Mammary epithelial cell (primary cell): ENCODE measurements around the gene DSTYK.

ENCODE experiments used
- EZH2 ChIP-seq: IDR thresholded peaks from 2 replicates; pipeline ENCODE4 v1.6.1; 2012; ENCODE audit warnings: low read length, inconsistent platforms, borderline replicate concordance
- TF ChIP-seq, protein P1 (sequence below), 2 donors: IDR thresholded peaks in 1 of 2; conservative IDR thresholded peaks in 1 of 2; 2 replicates each; pipeline ENCODE4 v1.5.1; 2011 to 2012; ENCODE audit warnings: inconsistent platforms in 2 of 2, low read length in 2 of 2, mild to moderate bottlenecking in 2 of 2, control low read depth in 1 of 2, low read depth in 1 of 2; ENCODE audit not compliant: insufficient read depth in 1 of 2; ENCODE audit errors: extremely low read depth in 1 of 2

DNA sequence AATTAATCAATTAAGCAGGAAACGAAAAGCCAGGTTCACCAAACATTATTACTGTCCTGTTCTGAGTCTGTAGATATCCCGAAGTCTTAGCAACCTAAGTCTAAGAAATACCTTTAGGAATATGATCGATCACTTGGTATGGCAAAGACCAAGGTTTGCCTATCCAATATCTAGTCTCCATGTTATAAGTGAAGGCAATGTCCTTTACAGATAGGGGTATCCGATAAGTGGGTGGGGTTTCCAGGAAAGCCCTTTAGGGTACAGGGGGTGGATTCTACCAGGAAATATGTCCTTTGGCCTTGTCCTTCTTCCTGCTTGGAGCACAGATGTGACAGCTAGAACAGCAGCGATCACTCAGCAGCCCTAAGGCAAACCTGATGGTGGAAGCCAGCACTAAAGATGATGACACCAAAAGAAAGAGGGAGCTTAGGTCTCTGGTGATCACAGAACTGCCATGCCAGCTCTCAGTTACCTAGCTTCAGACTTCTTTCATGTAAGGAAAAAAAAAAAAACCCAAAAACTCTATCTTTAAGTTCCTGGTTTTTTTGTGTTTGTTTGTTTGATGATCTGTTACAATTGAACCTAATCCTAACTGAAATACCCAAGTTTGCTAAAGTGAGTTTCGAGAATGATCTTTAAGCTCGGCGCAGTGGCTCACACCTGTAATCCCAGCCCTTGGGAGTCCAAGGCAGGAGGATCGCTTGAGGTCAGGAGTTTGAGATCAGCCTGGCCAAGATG lies 40.8 kb downstream of the DSTYK start:
- TF ChIP-seq, protein P1, sequence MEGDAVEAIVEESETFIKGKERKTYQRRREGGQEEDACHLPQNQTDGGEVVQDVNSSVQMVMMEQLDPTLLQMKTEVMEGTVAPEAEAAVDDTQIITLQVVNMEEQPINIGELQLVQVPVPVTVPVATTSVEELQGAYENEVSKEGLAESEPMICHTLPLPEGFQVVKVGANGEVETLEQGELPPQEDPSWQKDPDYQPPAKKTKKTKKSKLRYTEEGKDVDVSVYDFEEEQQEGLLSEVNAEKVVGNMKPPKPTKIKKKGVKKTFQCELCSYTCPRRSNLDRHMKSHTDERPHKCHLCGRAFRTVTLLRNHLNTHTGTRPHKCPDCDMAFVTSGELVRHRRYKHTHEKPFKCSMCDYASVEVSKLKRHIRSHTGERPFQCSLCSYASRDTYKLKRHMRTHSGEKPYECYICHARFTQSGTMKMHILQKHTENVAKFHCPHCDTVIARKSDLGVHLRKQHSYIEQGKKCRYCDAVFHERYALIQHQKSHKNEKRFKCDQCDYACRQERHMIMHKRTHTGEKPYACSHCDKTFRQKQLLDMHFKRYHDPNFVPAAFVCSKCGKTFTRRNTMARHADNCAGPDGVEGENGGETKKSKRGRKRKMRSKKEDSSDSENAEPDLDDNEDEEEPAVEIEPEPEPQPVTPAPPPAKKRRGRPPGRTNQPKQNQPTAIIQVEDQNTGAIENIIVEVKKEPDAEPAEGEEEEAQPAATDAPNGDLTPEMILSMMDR (conservative IDR thresholded peaks at IDR 0.05 in 1 of 2, IDR thresholded peaks at IDR 0.05 in 1 of 2; ENCODE audit: extremely low read depth in 1 of 2, insufficient read depth in 1 of 2, low read depth in 1 of 2, low read length in 2 of 2), result no peak
- TF ChIP-seq EZH2, result no peak
